Gastroesophageal sphincter (tissue), 3 donors: ENCODE data around the gene TSC22D2.

Source experiments
- CTCF ChIP-seq, 4 experiments: fragments of 200-600 bp in 2 of 4; fragments of 450-650 bp in 2 of 4; sonication (generic) in 1 of 4; IDR thresholded peaks; one replicate each; pipeline ENCODE4 v1.5.1; 2017 to 2019; ENCODE audit warnings: antibody characterized with exemption in 4 of 4, mild to moderate bottlenecking in 2 of 4, moderate library complexity in 2 of 4
- EP300 ChIP-seq: sonication (generic); formaldehyde crosslinking; IDR thresholded peaks from one replicate; pipeline ENCODE4 v1.6.1; 2017; ENCODE audit warnings: antibody characterized with exemption, mild to moderate bottlenecking
- POLR2A ChIP-seq, 2 donors: fragments of 450-650 bp; IDR thresholded peaks; one replicate each; pipeline ENCODE4 v1.6.1; 2017; ENCODE audit warnings: antibody characterized with exemption in 2 of 2, mild to moderate bottlenecking in 2 of 2, moderate library complexity in 1 of 2

GRCh38 chr3:150407051-150407807 is 869 bp upstream of the TSC22D2 start:
- TF ChIP-seq EP300 (no peak), CTCF (IDR thresholded peaks at IDR 0.05) (no peak), POLR2A (IDR thresholded peaks at IDR 0.05) (no peak)
